NCI-H187 treated with DMSO at 0.1 percent for 48 hours (cell line): ENCODE results near the gene SLC51B.
"Not testable (repeated sequence)": the region's sequence is repeated elsewhere in the genome, so short reads cannot be mapped to it uniquely, and the experiment has no call there.

Experiments used
- DNase-seq: peaks from one replicate; lab custom pipeline; 2025; lab: John Stamatoyannopoulos, UW

The SLC51B gene

GRCh38 chr15:65084500-65085206, 39.5 kb downstream of the SLC51B start:
- no peak for DNase-seq

- no peak for DNase-seq
Measured at GRCh38 chr15:65085207-65085753, 40.1 kb downstream of the SLC51B start.

GRCh38 chr15:65085990-65086679, 40.9 kb downstream of the SLC51B start:
- DNase-seq, result no peak

- DNase-seq, result no peak
Measured at GRCh38 chr15:65086680-65087111, 41.5 kb downstream of the SLC51B start.

GRCh38 chr15:65087411-65087810, 42.2 kb downstream of the SLC51B start:
- no peak for DNase-seq

GRCh38 chr15:65087873-65088642, 42.9 kb downstream of the SLC51B start:
- no peak for DNase-seq

GRCh38 chr15:65088643-65089021, 43.4 kb downstream of the SLC51B start:
- no peak for DNase-seq

- DNase-seq, result no peak
Measured at GRCh38 chr15:65089206-65089824, 44.1 kb downstream of the SLC51B start.

- DNase-seq, result no peak
Measured at GRCh38 chr15:65091946-65092770, 47.0 kb downstream of the SLC51B start.

GRCh38 chr15:65092911-65093792, 48.0 kb downstream of the SLC51B start:
- no peak for DNase-seq

- DNase-seq, result not testable (repeated sequence)
Measured at GRCh38 chr15:65093793-65094170, 48.6 kb downstream of the SLC51B start.

GRCh38 chr15:65094294-65094995, 49.3 kb downstream of the SLC51B start:
- no peak for DNase-seq

GRCh38 chr15:65095011-65095746, 50.0 kb downstream of the SLC51B start:
- DNase-seq, result no peak

GRCh38 chr15:65095747-65096104, 50.5 kb downstream of the SLC51B start:
- DNase-seq, result no peak

- no peak for DNase-seq
Measured at GRCh38 chr15:65096481-65097385, 51.5 kb downstream of the SLC51B start.

- DNase-seq, result no peak
Measured at GRCh38 chr15:65097651-65098263, 52.6 kb downstream of the SLC51B start.

GRCh38 chr15:65099336-65099735, 54.1 kb downstream of the SLC51B start:
- no peak for DNase-seq
